DOHH2 (cell line): ENCODE measurements around the gene BTRC.

ENCODE experiments used
- H3F3A ChIP-seq: fragments of 200-600 bp; sonication (generic), shearing (Covaris generic); 2 replicates; pipeline ENCODE4 v1.6.0; 2016; ENCODE audit warnings: antibody characterized with exemption, mild to moderate bottlenecking; ENCODE audit not compliant: control insufficient read depth, insufficient read depth
- H3K27ac ChIP-seq: fragments of 200-600 bp; sonication (generic); 2 replicates; pipeline ENCODE4 v1.5.1; 2014; ENCODE audit warnings: low read depth, mild to moderate bottlenecking, low read length, moderate library complexity
- H3K27me3 ChIP-seq: fragments of 200-600 bp; sonication (generic); 2 replicates; pipeline ENCODE4 v1.6.1; 2014; ENCODE audit warnings: mild to moderate bottlenecking, low read length, mixed read lengths; ENCODE audit not compliant: control insufficient read depth
- H3K36me3 ChIP-seq: fragments of 200-600 bp; sonication (generic); 2 replicates; pipeline ENCODE4 v1.6.1; 2014; ENCODE audit warnings: mild to moderate bottlenecking, low read length, moderate library complexity, mixed read lengths; ENCODE audit not compliant: control insufficient read depth
- H3K4me1 ChIP-seq: fragments of 200-600 bp; sonication (generic); 2 replicates; pipeline ENCODE4 v1.6.1; 2014; ENCODE audit warnings: mild to moderate bottlenecking, low read length, mixed read lengths; ENCODE audit not compliant: control insufficient read depth
- H3K4me2 ChIP-seq: fragments of 200-600 bp; sonication (generic); 2 replicates; pipeline ENCODE4 v1.6.0; 2014; ENCODE audit warnings: mild to moderate bottlenecking, low read length, moderate library complexity
- H3K4me3 ChIP-seq: fragments of 200-600 bp; sonication (generic); 2 replicates; pipeline ENCODE4 v1.5.1; 2014; ENCODE audit warnings: mild to moderate bottlenecking, low read length, mixed read lengths
- H3K79me2 ChIP-seq: fragments of 200-600 bp; sonication (generic); 2 replicates; pipeline ENCODE4 v1.6.1; 2014; ENCODE audit warnings: mild to moderate bottlenecking, low read length, mixed read lengths; ENCODE audit not compliant: control insufficient read depth
- H3K9me2 ChIP-seq: fragments of 200-600 bp; sonication (generic); replicated peaks from 2 replicates; pipeline ENCODE4 v1.6.1; 2014; ENCODE audit warnings: mild to moderate bottlenecking, low read length, mixed read lengths; ENCODE audit not compliant: control insufficient read depth
- H3K9me3 ChIP-seq: fragments of 200-600 bp; sonication (generic); 2 replicates; pipeline ENCODE4 v1.6.1; 2014; ENCODE audit warnings: antibody characterized with exemption, low read length, mixed read lengths; ENCODE audit not compliant: control insufficient read depth, insufficient read depth
- H4K20me1 ChIP-seq: fragments of 200-600 bp; sonication (generic); 2 replicates; pipeline ENCODE4 v1.6.0; 2014; ENCODE audit warnings: low read depth, mild to moderate bottlenecking, antibody characterized with exemption, low read length, moderate library complexity; ENCODE audit not compliant: control insufficient read depth, insufficient read depth
- CTCF ChIP-seq: fragments of 200-600 bp; sonication (generic); IDR thresholded peaks from one replicate; pipeline ENCODE4 v1.5.1; 2014; ENCODE audit warnings: antibody characterized with exemption, mild to moderate bottlenecking, low read depth, low read length; ENCODE audit not compliant: poor library complexity, severe bottlenecking
- EZH2phosphoT487 ChIP-seq: fragments of 200-600 bp; sonication (generic); IDR thresholded peaks from 2 replicates; pipeline ENCODE4 v1.6.1; 2017; ENCODE audit warnings: borderline replicate concordance, mild to moderate bottlenecking, antibody characterized with exemption, low read length, moderate library complexity, mixed read lengths

The BTRC gene

GRCh38 chr10:101562231-101562630 is 208.3 kb downstream of the BTRC start:
- Histone ChIP-seq H3K4me3 (no peak overlapping the region), H3K9me2 (no peaks in the 10 kb centered on the region), H3F3A (no peaks in the 10 kb centered on the region), H3K9me3 (no peaks in the 10 kb centered on the region), H3K4me2 (no peak overlapping the region), H3K27me3 (peaks cover 25% of the 10 kb centered on the region), H4K20me1 (no peaks in the 10 kb centered on the region), H3K36me3 (no peaks in the 10 kb centered on the region), H3K27ac (no peak overlapping the region), H3K4me1 (peaks cover 11% of the 10 kb centered on the region), H3K79me2 (no peaks in the 10 kb centered on the region)
- TF ChIP-seq EZH2phosphoT487 (no peak), CTCF (no peak)

GRCh38 chr10:101563007-101563406 is 209.0 kb downstream of the BTRC start:
- no peak overlapping the region for H3K4me3 ChIP-seq
- TF ChIP-seq CTCF (no peak), EZH2phosphoT487 (no peak)
- peaks cover 11% of the 10 kb centered on the region for H3K4me1 ChIP-seq
- no peaks in the 10 kb centered on the region for H3F3A ChIP-seq
- H3K9me2 ChIP-seq = no peaks in the 10 kb centered on the region
- no peak overlapping the region for H3K27ac ChIP-seq
- no peaks in the 10 kb centered on the region for H4K20me1 ChIP-seq
- H3K9me3 ChIP-seq = no peaks in the 10 kb centered on the region
- no peaks in the 10 kb centered on the region for H3K36me3 ChIP-seq
- H3K27me3 ChIP-seq = peaks cover 29% of the 10 kb centered on the region
- no peak overlapping the region for H3K4me2 ChIP-seq
- H3K79me2 ChIP-seq = no peaks in the 10 kb centered on the region

GRCh38 chr10:101563497-101564040 is 209.6 kb downstream of the BTRC start:
- no peak for TF ChIP-seq EZH2phosphoT487
- no peak overlapping the region for H3K27ac ChIP-seq
- no peaks in the 10 kb centered on the region for H3F3A ChIP-seq
- H3K36me3 ChIP-seq = no peaks in the 10 kb centered on the region
- no peaks in the 10 kb centered on the region for H4K20me1 ChIP-seq
- H3K9me2 ChIP-seq = no peaks in the 10 kb centered on the region
- H3K9me3 ChIP-seq = no peaks in the 10 kb centered on the region
- H3K4me1 ChIP-seq = peaks cover 11% of the 10 kb centered on the region
- H3K27me3 ChIP-seq = peaks cover 33% of the 10 kb centered on the region
- H3K4me3 ChIP-seq = no peak overlapping the region
- no peaks in the 10 kb centered on the region for H3K79me2 ChIP-seq
- H3K4me2 ChIP-seq = no peak overlapping the region

- H3K4me1 ChIP-seq = peaks cover 13% of the 10 kb centered on the region
- no peak overlapping the region for H3K4me2 ChIP-seq
- no peaks in the 10 kb centered on the region for H3K36me3 ChIP-seq
- no peak overlapping the region for H3K27ac ChIP-seq
- H3K27me3 ChIP-seq = peaks cover 43% of the 10 kb centered on the region
- H3K79me2 ChIP-seq = no peaks in the 10 kb centered on the region
- no peaks in the 10 kb centered on the region; the same call in 1 of the 2 replicates for H4K20me1 ChIP-seq
- no peak overlapping the region for H3K4me3 ChIP-seq
- no peak for TF ChIP-seq EZH2phosphoT487
- TF ChIP-seq CTCF = no peak
- no peaks in the 10 kb centered on the region for H3K9me2 ChIP-seq
- no peaks in the 10 kb centered on the region for H3F3A ChIP-seq
- H3K9me3 ChIP-seq = no peaks in the 10 kb centered on the region
Measured at GRCh38 chr10:101564490-101564991, 210.6 kb downstream of the BTRC start.
